Peyer's patch (tissue), 4 donors: ENCODE data around the gene DNAJB11.

Source experiments
- CTCF ChIP-seq, 6 experiments: fragments of 450-650 bp in 4 of 6; fragments of 200-600 bp in 2 of 6; sonication (generic) in 1 of 6; IDR thresholded peaks; one replicate each; pipeline ENCODE4 v1.5.1; 2017 to 2019; ENCODE audit warnings: antibody characterized with exemption in 6 of 6, mild to moderate bottlenecking in 3 of 6, moderate library complexity in 1 of 6
- POLR2A ChIP-seq, 2 donors: fragments of 450-650 bp; IDR thresholded peaks; one replicate each; pipeline ENCODE4 v1.5.1; 2017; ENCODE audit warnings: antibody characterized with exemption in 2 of 2, mild to moderate bottlenecking in 2 of 2, moderate library complexity in 2 of 2

- TF ChIP-seq CTCF (IDR thresholded peaks at IDR 0.05) = no peak
- TF ChIP-seq POLR2A (IDR thresholded peaks at IDR 0.05) = no peak
These were observed 21.0 kb upstream of the DNAJB11 start for GRCh38 chr3:186549497-186549896.
